GM12878 (cell line): ENCODE results near the gene CD82. TPM values are rescaled to one million over a fixed set of nuclear protein-coding genes. Genes with fewer than 3 reads are reported as not detected.

Experiments used
- ATAC-seq: fragments of 200-7000 bp; cut with Tn5 transposase; 3 replicates; pipeline ENCODE4 v1.9.1; 2020; ENCODE audit warnings: mild to moderate bottlenecking, moderate library complexity
- BruUV-seq: library from RNA; stranded (reverse); fragments of 400-500 nt; replicated peaks from 2 replicates; lab custom pipeline; 2021; lab: Mats Ljungman, UMichigan
- CTCF ChIA-PET: fragments of 300-600 bp; sonication (Branson Sonifier 250); formaldehyde crosslinking; extraction: SDS; loops from one replicate; lab custom pipeline; 2021; ENCODE audit warnings: inconsistent platforms; lab: Yijun Ruan, JAX
- POLR2A ChIA-PET: fragments of 350-600 bp; formaldehyde crosslinking; extraction: SDS; loops from one replicate; lab custom pipeline; 2021; ENCODE audit warnings: inconsistent platforms; lab: Charles Lee
- RAD21 ChIA-PET: fragments of 300-600 bp; sonication (Branson Sonifier 250); formaldehyde crosslinking; loops from one replicate; lab custom pipeline; 2023; ENCODE audit warnings: antibody characterized with exemption; ENCODE audit not compliant: unreplicated experiment; lab: Charles Lee
- SMC1A ChIA-PET: fragments of 300-600 bp; sonication (Branson Sonifier 250); formaldehyde crosslinking; loops from one replicate; lab custom pipeline; 2023; ENCODE audit not compliant: unreplicated experiment, uncharacterized antibody; lab: Charles Lee
- DNase-seq: peaks from one replicate; pipeline ENCODE4 v3.0.0-alpha.2; 2011; ENCODE audit warnings: low read depth, low spot score
- FAIRE-seq: peaks from 3 replicates; lab custom pipeline; 2011; peaks lifted over from hg19 to GRCh38; lab: Jason Lieb, UNC
- H2AFZ ChIP-seq: 2 replicates; pipeline ENCODE4 v1.6.0; 2011; ENCODE audit warnings: low read depth, low read length, control low read depth; ENCODE audit not compliant: control insufficient read depth
- H3K27ac ChIP-seq: 2 replicates; pipeline ENCODE4 v1.5.1; 2011; ENCODE audit warnings: control low read depth; ENCODE audit not compliant: control insufficient read depth, insufficient read depth
- H3K27me3 ChIP-seq, 2 experiments: replicated peaks in 1 of 2; 2 replicates each; pipeline versions ENCODE4 v1.6.0 to v1.6.1; 2011; ENCODE audit warnings: low read length in 1 of 2; ENCODE audit not compliant: control insufficient read depth in 2 of 2, insufficient read depth in 2 of 2
- H3K36me3 ChIP-seq, 2 experiments: 2 replicates each; pipeline ENCODE4 v1.5.1; 2011; ENCODE audit warnings: low read length in 1 of 2; ENCODE audit not compliant: control insufficient read depth in 2 of 2, insufficient read depth in 2 of 2
- H3K4me1 ChIP-seq: 2 replicates; pipeline ENCODE4 v1.6.1; 2011; ENCODE audit warnings: mild to moderate bottlenecking, low read length, moderate library complexity, mixed read lengths; ENCODE audit not compliant: control insufficient read depth, insufficient read depth
- H3K4me2 ChIP-seq: 2 replicates; pipeline ENCODE4 v1.6.0; 2011; ENCODE audit warnings: control low read depth; ENCODE audit not compliant: control insufficient read depth, insufficient read depth
- H3K4me3 ChIP-seq: fragments of 200-600 bp; sonication (generic); 2 replicates; pipeline ENCODE4 v1.5.1; 2016
- H3K79me2 ChIP-seq: 2 replicates; pipeline ENCODE4 v1.6.0; 2011; ENCODE audit warnings: low read length; ENCODE audit not compliant: control insufficient read depth, insufficient read depth
- H3K9ac ChIP-seq: 2 replicates; pipeline ENCODE4 v1.8.0; 2011; ENCODE audit warnings: low read length, control low read depth, mixed read lengths; ENCODE audit not compliant: control insufficient read depth, insufficient read depth
- H3K9me3 ChIP-seq: replicated peaks from 3 replicates; pipeline ENCODE4 v1.5.1; 2011; ENCODE audit warnings: mild to moderate bottlenecking, low read length; ENCODE audit not compliant: control insufficient read depth, insufficient read depth
- H4K20me1 ChIP-seq: 2 replicates; pipeline ENCODE4 v1.6.0; 2011; ENCODE audit not compliant: control insufficient read depth, insufficient read depth
- ATF2 ChIP-seq: IDR thresholded peaks from 2 replicates; pipeline ENCODE4 v1.6.1; 2012; ENCODE audit warnings: low read length, inconsistent platforms
- BCL11A ChIP-seq: IDR thresholded peaks from 2 replicates; pipeline ENCODE4 v1.6.1; 2011; ENCODE audit warnings: low read depth, low read length
- HDAC6 ChIP-seq: fragments of 200-600 bp; sonication (generic); IDR thresholded peaks from one replicate; pipeline ENCODE4 v1.8.0; 2017; ENCODE audit warnings: antibody characterized with exemption; ENCODE audit not compliant: unreplicated experiment
- IRF4 ChIP-seq: IDR thresholded peaks from 2 replicates; pipeline ENCODE4 v1.6.1; 2011; ENCODE audit warnings: low read depth, low read length
- NRF1 ChIP-seq: conservative IDR thresholded peaks from 2 replicates; pipeline ENCODE4 v1.6.1; 2011; ENCODE audit warnings: mild to moderate bottlenecking, low read depth, low read length, improper control_type of control experiment
- POLR2AphosphoS5 ChIP-seq: IDR thresholded peaks from 2 replicates; pipeline ENCODE4 v1.6.1; 2011; ENCODE audit warnings: mild to moderate bottlenecking, low read length, inconsistent platforms
- RFX5 ChIP-seq: IDR thresholded peaks from 2 replicates; pipeline ENCODE4 v1.6.1; 2011; ENCODE audit warnings: low read depth, low read length, improper control_type of control experiment
- SMAD5 ChIP-seq: IDR thresholded peaks from 2 replicates; pipeline ENCODE4 v1.6.1; 2016; ENCODE audit warnings: antibody characterized with exemption, low read depth
- ZBTB40 ChIP-seq: fragments of 450-650 bp; IDR thresholded peaks from 2 replicates; pipeline ENCODE4 v1.6.1; 2016; ENCODE audit warnings: mild to moderate bottlenecking, moderate library complexity, borderline replicate concordance
- ZNF592 ChIP-seq: fragments of 450-650 bp; IDR thresholded peaks from 2 replicates; pipeline ENCODE4 v1.6.1; 2017; ENCODE audit warnings: mild to moderate bottlenecking, moderate library complexity
- WGBS: methylation state at CpG from one replicate; pipeline ENCODE4 v1.1.6; 2016; ENCODE audit warnings: low lambda C conversion rate; ENCODE audit not compliant: insufficient replicate concordance, insufficient coverage; ENCODE audit errors: missing lambda C conversion rate; 5-methylcytosine and 5-hydroxymethylcytosine counted together
- in situ Hi-C: fragments of 300-500 bp; cut with MboI; formaldehyde crosslinking; loops from 9 replicates; pipeline ENCODE4 v1.14.3; 2018; ENCODE audit warnings: mixed read lengths
- intact Hi-C: fragments of 100-400 bp; cut with micrococcal nuclease; formaldehyde crosslinking; loops from one replicate; pipeline ENCODE4 v1.14.2; 2022; ENCODE audit not compliant: unreplicated experiment
- polyA plus RNA-seq, 11 experiments: library from polyadenylated mRNA; depleted of rRNA in 4 of 11; unstranded in 6 of 11; stranded (reverse) in 5 of 11; fragments of >200 nt; fragmentation: Nextera tagmentation in 4 of 11; fragmentation: Illumina TruSeq in 1 of 11; extraction: Ambion mirVana in 4 of 11; extraction: Trizol in 1 of 11; gene quantifications; 1 replicate in 1 of 11; 2 replicates in 10 of 11; pipeline versions ENCODE4 v1.2.1 to v1.2.3, GENCODE V29; 2011 to 2016; ENCODE audit warnings: inconsistent platforms in 2 of 11, missing spikeins in 2 of 11, low read depth in 1 of 11
- total RNA-seq, 4 experiments: library from RNA; depleted of rRNA in 3 of 4; stranded (reverse); fragments of >200 nt in 3 of 4; fragmentation: Illumina TruSeq in 1 of 4; extraction: Trizol in 1 of 4; gene quantifications; 2 replicates each; pipeline versions ENCODE4 v1.2.1 to v1.2.3, GENCODE V29; 2013 to 2021

The CD82 gene
- total and polyA plus RNA-seq, 10 of the 15 experiments (the other 5 are each of a cell fraction or from before 2014, with no cell fraction given) = 5.2 to 180 (median 84.7) TPM

GRCh38 chr11:44581246-44581645, 15.8 kb downstream of the CD82 start (continued):
- no peak for TF ChIP-seq NRF1

GRCh38 chr11:44582641-44583352, 17.3 kb downstream of the CD82 start:
- H4K20me1 ChIP-seq = no peaks in the 10 kb centered on the region; the same call in 1 of the 2 replicates
- no peak for TF ChIP-seq HDAC6
- no peak for TF ChIP-seq ATF2
- no peak for TF ChIP-seq ZNF592
- no peak for TF ChIP-seq BCL11A
- TF ChIP-seq ZBTB40 = no peak
- TF ChIP-seq POLR2AphosphoS5 = no peak
- no peak for TF ChIP-seq RFX5
- no peak for TF ChIP-seq IRF4
- TF ChIP-seq SMAD5 = no peak

More at GRCh38 chr11:44582641-44583352, 17.3 kb downstream of the CD82 start:
- Histone ChIP-seq H3K4me1 (peaks cover 12% of the 10 kb centered on the region), H3K9me3 (no peaks in the 10 kb centered on the region; the same call in 2 of the 3 replicates), H3K4me2 (no peak overlapping the region), H3K4me3 (no peak overlapping the region), H3K79me2 (peaks cover 53% of the 10 kb centered on the region), H3K27ac (no peak overlapping the region), H2AFZ (no peak overlapping the region), H3K9ac (no peak overlapping the region), H3K27me3 (no peaks in the 10 kb centered on the region), H3K36me3 (peaks cover 14 to 23% of the 10 kb centered on the region in 2 experiments; a peak in 3 of 4 replicates)
- 82% methylated on average over 3 of the region's 3 CpGs for WGBS
- ATAC-seq (no peak), FAIRE-seq (no peak), DNase-seq (no peak)
- ChIA-PET SMC1A (interaction anchor here (1.2 to 2.4 kb wide), 5 partner anchors 11 to 30 kb away, joined by 3 to 12 read pairs (median 9); no protein-coding TSS in a partner anchor), RAD21 (interaction anchor here (0.9 to 1.3 kb wide), 2 partner anchors 19 to 27 kb away, joined by 3 to 4 read pairs; no protein-coding TSS in a partner anchor), CTCF (interaction anchor here (0.9 to 1.4 kb wide), 4 partner anchors 12 to 34 kb away, joined by 3 to 5 read pairs (median 4); no protein-coding TSS in a partner anchor), POLR2A (interaction anchor here (0.7 to 1.6 kb wide), 2 partner anchors 10 to 29 kb away, joined by 6 to 8 read pairs; no protein-coding TSS in a partner anchor)
- intact Hi-C loops = no loop called here
- in situ Hi-C loops = loop anchor here (25.0 kb wide), 1 partner anchor 1220 kb away; the partner anchor contains the start of gene TTC17
- BruUV-seq = no TSS peak
